Endometrial microvascular endothelial cells (primary cell): ENCODE measurements around the gene GCFC2. TPM values are rescaled to one million over a fixed set of nuclear protein-coding genes. Genes with fewer than 3 reads are reported as not detected.

Experiments used
- total RNA-seq: library from RNA; depleted of rRNA; stranded (reverse); fragments of >200 nt; gene quantifications from one replicate; pipeline ENCODE4 v1.2.3, GENCODE V29; 2015; ENCODE audit errors: inconsistent ontology term

Gene GCFC2
- total RNA-seq, 1 donor from 2014 or later = 33.5 TPM

Other genes with a start within 250 kb of the GCFC2 start
- 29.9 TPM for gene EVA1A, start 150.0 kb downstream of the GCFC2 start, total RNA-seq
- 81.4 TPM for gene MRPL19, start 64.1 kb downstream of the GCFC2 start, total RNA-seq